ENCODE results near the gene SNURF.
"Not testable (repeated sequence)": the region's sequence is repeated elsewhere in the genome, so short reads cannot be mapped to it uniquely, and the experiment has no call there.

Gene SNURF

GRCh38 chr15:24971772-24972171 lies 17.0 kb downstream of the SNURF start:
- DNase-seq = no peak

- DNase-seq = not testable (repeated sequence)
Measured at GRCh38 chr15:24972707-24973106, 17.9 kb downstream of the SNURF start.

- no peak for DNase-seq
Measured at GRCh38 chr15:24976932-24977331, 22.1 kb downstream of the SNURF start.

- no peak for DNase-seq
Measured at GRCh38 chr15:24977686-24978085, 22.9 kb downstream of the SNURF start.

GRCh38 chr15:24985224-24985623 lies 30.4 kb downstream of the SNURF start:
- DNase-seq = no peak

- DNase-seq = no peak
Measured at GRCh38 chr15:24986653-24987052, 31.9 kb downstream of the SNURF start.

All from activated T-cell treated with anti-CD3 and anti-CD28 coated beads, Interleukin-2, amount 50 U/mL, for 1 hour (primary cell).